Hepatocyte (in vitro differentiated cells): Measurements from ENCODE around the gene STOM. TPM values are rescaled to one million over a fixed set of nuclear protein-coding genes. Genes with fewer than 3 reads are reported as not detected.

ENCODE experiments used
- DNase-seq: peaks from one replicate; pipeline ENCODE4 v3.0.0-alpha.2; 2016; ENCODE audit warnings: low spot score
- H2AFZ ChIP-seq: fragments of 200-600 bp; sonication (generic); 2 replicates; pipeline ENCODE4 v1.6.0; 2016; ENCODE audit warnings: antibody characterized with exemption, mild to moderate bottlenecking
- H3K27ac ChIP-seq: fragments of 200-600 bp; sonication (generic); 2 replicates; pipeline ENCODE4 v1.5.1; 2016; ENCODE audit warnings: mild to moderate bottlenecking
- H3K27me3 ChIP-seq: fragments of 200-600 bp; sonication (generic); 2 replicates; pipeline ENCODE4 v1.6.1; 2016
- H3K36me3 ChIP-seq: fragments of 200-600 bp; sonication (generic); replicated peaks from 2 replicates; pipeline ENCODE4 v1.5.1; 2016; ENCODE audit warnings: low read depth; ENCODE audit not compliant: insufficient read depth
- H3K4me1 ChIP-seq: fragments of 200-600 bp; sonication (generic); 2 replicates; pipeline ENCODE4 v1.5.1; 2016; ENCODE audit warnings: mild to moderate bottlenecking, moderate library complexity; ENCODE audit not compliant: insufficient read depth
- H3K4me2 ChIP-seq: fragments of 200-600 bp; sonication (generic); 2 replicates; pipeline ENCODE4 v1.6.0; 2016
- H3K4me3 ChIP-seq: fragments of 200-600 bp; sonication (generic); 2 replicates; pipeline ENCODE4 v1.5.1; 2016; ENCODE audit warnings: mild to moderate bottlenecking
- H3K79me2 ChIP-seq: fragments of 200-600 bp; sonication (generic); 2 replicates; pipeline ENCODE4 v1.6.0; 2017; ENCODE audit warnings: mild to moderate bottlenecking
- H3K9me2 ChIP-seq: fragments of 200-600 bp; sonication (generic); replicated peaks from 2 replicates; pipeline ENCODE4 v1.6.0; 2017; ENCODE audit warnings: mild to moderate bottlenecking; ENCODE audit not compliant: insufficient read depth
- H3K9me3 ChIP-seq: fragments of 200-600 bp; sonication (generic); 2 replicates; pipeline ENCODE4 v1.5.1; 2016; ENCODE audit warnings: low read depth, mild to moderate bottlenecking
- H4K20me1 ChIP-seq: fragments of 200-600 bp; sonication (generic); 2 replicates; pipeline ENCODE4 v1.6.0; 2016; ENCODE audit warnings: mild to moderate bottlenecking; ENCODE audit not compliant: insufficient read depth, poor library complexity, severe bottlenecking
- EZH2 ChIP-seq: fragments of 200-600 bp; sonication (generic); IDR thresholded peaks from 2 replicates; pipeline ENCODE4 v1.6.1; 2016; ENCODE audit warnings: antibody characterized with exemption, mild to moderate bottlenecking, borderline replicate concordance
- EZH2phosphoT487 ChIP-seq: fragments of 200-600 bp; sonication (generic); IDR thresholded peaks from one replicate; pipeline ENCODE4 v1.6.1; 2018; ENCODE audit warnings: antibody characterized with exemption, mild to moderate bottlenecking, low read depth, moderate library complexity; ENCODE audit not compliant: unreplicated experiment, severe bottlenecking
- WGBS: methylation state at CpG from one replicate; pipeline ENCODE4 v1.1.6; 2016; ENCODE audit warnings: low lambda C conversion rate; ENCODE audit errors: missing lambda C conversion rate; 5-methylcytosine and 5-hydroxymethylcytosine counted together
- polyA plus RNA-seq: library from polyadenylated mRNA; unstranded; fragments of >200 nt; fragmentation: Nextera tagmentation; extraction: Ambion mirVana; gene quantifications from 2 replicates; pipeline ENCODE4 v1.2.1, GENCODE V29; 2016
- total RNA-seq: library from RNA; depleted of rRNA; stranded (reverse); fragments of >200 nt; gene quantifications from 2 replicates; pipeline ENCODE4 v1.2.3, GENCODE V29; 2014
- TF ChIP-seq, protein P1 (sequence below): fragments of 200-600 bp; sonication (generic); IDR thresholded peaks from 2 replicates; pipeline ENCODE4 v1.5.1; 2016; ENCODE audit warnings: antibody characterized with exemption, mild to moderate bottlenecking; ENCODE audit not compliant: poor library complexity

STOM gene
- total and polyA plus RNA-seq, 2 experiments from 2014 or later = 85.5 to 130 TPM

GRCh38 chr9:121331549-121331948 lies 38.5 kb downstream of the STOM start:
- no peaks in the 10 kb centered on the region for H3K79me2 ChIP-seq
- no peak overlapping the region for H2AFZ ChIP-seq
- no peaks in the 10 kb centered on the region for H3K9me3 ChIP-seq
- DNase-seq = no peak
- no peak overlapping the region for H3K4me3 ChIP-seq
- H3K27ac ChIP-seq = no peak overlapping the region
- H4K20me1 ChIP-seq = no peaks in the 10 kb centered on the region
- H3K36me3 ChIP-seq = no peaks in the 10 kb centered on the region
- peaks cover 2% of the 10 kb centered on the region for H3K4me1 ChIP-seq
- no peak for TF ChIP-seq EZH2phosphoT487
- TF ChIP-seq, protein P1, sequence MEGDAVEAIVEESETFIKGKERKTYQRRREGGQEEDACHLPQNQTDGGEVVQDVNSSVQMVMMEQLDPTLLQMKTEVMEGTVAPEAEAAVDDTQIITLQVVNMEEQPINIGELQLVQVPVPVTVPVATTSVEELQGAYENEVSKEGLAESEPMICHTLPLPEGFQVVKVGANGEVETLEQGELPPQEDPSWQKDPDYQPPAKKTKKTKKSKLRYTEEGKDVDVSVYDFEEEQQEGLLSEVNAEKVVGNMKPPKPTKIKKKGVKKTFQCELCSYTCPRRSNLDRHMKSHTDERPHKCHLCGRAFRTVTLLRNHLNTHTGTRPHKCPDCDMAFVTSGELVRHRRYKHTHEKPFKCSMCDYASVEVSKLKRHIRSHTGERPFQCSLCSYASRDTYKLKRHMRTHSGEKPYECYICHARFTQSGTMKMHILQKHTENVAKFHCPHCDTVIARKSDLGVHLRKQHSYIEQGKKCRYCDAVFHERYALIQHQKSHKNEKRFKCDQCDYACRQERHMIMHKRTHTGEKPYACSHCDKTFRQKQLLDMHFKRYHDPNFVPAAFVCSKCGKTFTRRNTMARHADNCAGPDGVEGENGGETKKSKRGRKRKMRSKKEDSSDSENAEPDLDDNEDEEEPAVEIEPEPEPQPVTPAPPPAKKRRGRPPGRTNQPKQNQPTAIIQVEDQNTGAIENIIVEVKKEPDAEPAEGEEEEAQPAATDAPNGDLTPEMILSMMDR = no peak
- no peak for TF ChIP-seq EZH2
- no peaks in the 10 kb centered on the region for H3K27me3 ChIP-seq
- H3K9me2 ChIP-seq = no peaks in the 10 kb centered on the region
- H3K4me2 ChIP-seq = no peak overlapping the region
- 95% methylated on average over 3 of the region's 3 CpGs for WGBS

DNA sequence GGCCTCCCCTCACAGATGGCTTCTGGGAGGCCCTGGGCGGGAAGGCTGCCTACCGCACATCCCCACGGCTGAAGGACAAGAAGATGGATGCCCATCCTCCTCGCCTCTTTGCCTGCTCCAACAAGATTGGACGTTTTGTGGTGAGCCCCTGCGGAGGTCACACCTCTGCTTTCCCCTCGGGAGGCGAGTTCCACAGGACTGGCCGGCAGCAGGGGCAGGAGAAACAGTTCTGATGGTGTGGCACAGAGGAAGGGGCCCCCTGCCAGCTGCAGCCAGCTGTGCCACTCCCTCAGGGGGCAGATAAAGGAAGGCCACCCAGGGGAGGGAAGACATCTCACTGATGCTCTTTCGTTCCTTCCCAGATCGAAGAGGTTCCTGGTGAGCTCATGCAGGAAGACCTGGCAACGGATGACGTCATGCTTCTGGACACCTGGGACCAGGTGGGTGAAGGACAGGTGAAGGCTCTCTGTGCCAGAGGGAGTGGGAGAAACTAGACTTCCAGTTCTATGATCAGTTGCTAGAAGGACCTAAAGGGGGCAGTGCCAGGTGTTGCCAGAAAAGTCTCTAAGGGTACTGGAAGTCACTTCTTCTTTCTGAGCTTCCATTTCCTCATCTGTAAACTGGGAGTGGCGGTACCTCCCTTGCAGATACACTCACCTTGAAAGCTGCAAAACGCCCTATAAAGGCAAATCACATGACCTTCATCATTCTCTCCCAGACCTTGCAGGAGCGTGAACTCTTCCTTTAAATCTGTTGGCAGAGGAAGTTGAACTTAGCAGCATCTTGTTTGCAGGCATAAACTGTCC lies 41.0 kb downstream of the STOM start:
- 93% methylated on average over 16 of the region's 16 CpGs for WGBS
- H3K4me1 ChIP-seq = peaks cover 5% of the 10 kb centered on the region
- DNase-seq = no peak
- H4K20me1 ChIP-seq = no peaks in the 10 kb centered on the region
- H3K27ac ChIP-seq = no peak overlapping the region
- no peaks in the 10 kb centered on the region for H3K36me3 ChIP-seq
- no peaks in the 10 kb centered on the region for H3K27me3 ChIP-seq
- no peaks in the 10 kb centered on the region for H3K9me2 ChIP-seq
- TF ChIP-seq, protein P1 = no peak
- no peak for TF ChIP-seq EZH2
- no peak for TF ChIP-seq EZH2phosphoT487
- H3K4me3 ChIP-seq = no peak overlapping the region
- no peak overlapping the region for H2AFZ ChIP-seq
- H3K4me2 ChIP-seq = no peak overlapping the region
- H3K79me2 ChIP-seq = no peaks in the 10 kb centered on the region
- H3K9me3 ChIP-seq = no peaks in the 10 kb centered on the region

GRCh38 chr9:121328476-121328875 lies 41.6 kb downstream of the STOM start:
- Histone ChIP-seq H3K27ac (no peak overlapping the region), H3K9me2 (no peaks in the 10 kb centered on the region), H3K4me2 (no peak overlapping the region), H3K9me3 (no peaks in the 10 kb centered on the region), H3K36me3 (peaks cover 3% of the 10 kb centered on the region), H4K20me1 (no peaks in the 10 kb centered on the region), H2AFZ (no peak overlapping the region), H3K79me2 (no peaks in the 10 kb centered on the region), H3K4me1 (peaks cover 5% of the 10 kb centered on the region), H3K27me3 (no peaks in the 10 kb centered on the region), H3K4me3 (no peak overlapping the region)
- 97% methylated on average over 8 of the region's 8 CpGs for WGBS
- no peak for TF ChIP-seq EZH2phosphoT487
- no peak for TF ChIP-seq EZH2
- TF ChIP-seq, protein P1 = no peak
- no peak for DNase-seq
